Activated CD4-positive, alpha-beta T cell treated with anti-CD3 and anti-CD28 coated beads, Interleukin-2, amount 50 U/mL, for 1 hour (primary cell): ENCODE results near the gene LMF2.
"Not testable (repeated sequence)": the region's sequence is repeated elsewhere in the genome, so short reads cannot be mapped to it uniquely, and the experiment has no call there.

Experiments used
- DNase-seq: peaks from one replicate; pipeline ENCODE4 v3.0.0-alpha.2; 2020

Gene LMF2

GRCh38 chr22:50533856-50534711 lies 26.6 kb upstream of the LMF2 start:
- not testable (repeated sequence) for DNase-seq

DNA sequence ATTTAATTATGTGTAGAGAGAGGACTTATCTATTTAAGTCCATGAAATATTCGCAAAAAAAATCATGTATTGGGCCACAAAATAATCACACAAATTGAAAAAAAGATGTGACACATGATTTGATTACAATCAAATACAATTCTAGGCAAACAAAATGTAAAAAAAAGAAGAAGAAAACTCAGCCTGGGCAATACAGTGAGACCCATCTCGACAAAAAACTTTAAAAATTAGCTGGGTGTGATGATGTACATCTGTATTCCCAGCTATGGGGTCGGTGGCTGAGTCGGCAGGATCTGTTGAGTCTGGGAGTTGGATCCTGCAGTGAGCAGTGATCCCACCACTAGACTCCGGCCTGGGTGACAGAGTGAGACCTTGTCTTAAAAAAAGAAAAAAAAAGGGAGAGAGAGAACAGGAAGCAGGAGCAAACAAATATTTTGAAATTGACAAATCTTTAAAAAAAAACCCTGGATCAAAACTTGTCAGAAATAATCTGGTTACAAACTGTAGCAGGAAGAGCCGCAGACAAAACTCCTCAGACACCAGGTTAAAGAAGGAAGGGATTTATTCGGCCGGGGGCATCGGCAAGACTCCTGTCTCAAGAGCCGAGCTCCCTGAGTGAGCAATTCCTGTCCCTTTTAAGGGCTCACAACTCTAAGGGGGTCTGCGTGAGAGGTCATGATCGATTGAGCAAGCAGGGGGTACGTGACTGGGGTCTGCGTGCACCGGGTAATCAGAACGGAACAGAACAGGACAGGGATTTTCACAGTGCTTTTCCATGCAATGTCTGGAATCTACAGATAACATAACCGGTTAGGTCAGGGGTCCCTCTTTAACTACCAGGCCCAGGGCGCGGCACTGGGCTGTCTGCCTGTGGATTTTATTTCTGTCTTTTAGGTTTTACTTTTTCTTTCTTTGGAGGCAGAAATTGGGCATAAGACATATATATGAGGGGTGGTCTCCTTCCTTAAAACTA lies 25.6 kb upstream of the LMF2 start:
- DNase-seq: no peak

DNA sequence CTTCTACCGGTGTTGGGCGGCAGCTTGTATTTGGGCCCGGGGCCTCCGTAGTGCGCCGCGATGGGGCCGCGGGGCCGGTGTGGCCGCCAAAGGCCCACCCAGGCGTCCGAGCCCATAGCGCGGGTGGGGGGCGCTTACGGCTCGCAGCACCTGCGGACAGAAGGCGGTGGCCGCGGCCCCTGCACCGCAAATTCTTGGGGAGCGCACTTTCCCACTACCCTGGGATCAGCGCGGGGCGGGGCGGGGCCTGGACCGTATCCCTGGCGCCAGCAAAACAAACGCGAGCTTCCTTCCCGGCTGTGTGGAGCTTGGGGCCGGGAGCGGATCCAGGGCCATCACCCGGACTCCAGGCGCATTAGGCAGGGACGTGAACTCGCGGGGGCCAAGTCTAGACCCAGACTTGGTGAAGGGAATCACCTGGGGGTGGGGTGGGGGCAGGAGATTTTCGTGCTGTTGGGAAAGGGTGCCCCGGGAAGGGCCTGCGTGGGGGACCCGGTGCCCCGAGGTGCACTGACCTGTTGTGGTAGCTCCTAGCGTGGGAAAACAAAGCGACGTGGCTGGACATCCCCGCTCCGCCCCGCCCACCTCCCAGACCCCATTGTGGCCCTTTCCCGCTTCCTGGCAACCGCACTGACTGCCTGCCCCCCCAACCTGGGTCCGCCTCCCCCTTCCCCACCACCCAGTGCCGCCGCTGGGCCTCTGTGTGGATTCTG lies 24.6 kb upstream of the LMF2 start:
- DNase-seq: no peak

DNA sequence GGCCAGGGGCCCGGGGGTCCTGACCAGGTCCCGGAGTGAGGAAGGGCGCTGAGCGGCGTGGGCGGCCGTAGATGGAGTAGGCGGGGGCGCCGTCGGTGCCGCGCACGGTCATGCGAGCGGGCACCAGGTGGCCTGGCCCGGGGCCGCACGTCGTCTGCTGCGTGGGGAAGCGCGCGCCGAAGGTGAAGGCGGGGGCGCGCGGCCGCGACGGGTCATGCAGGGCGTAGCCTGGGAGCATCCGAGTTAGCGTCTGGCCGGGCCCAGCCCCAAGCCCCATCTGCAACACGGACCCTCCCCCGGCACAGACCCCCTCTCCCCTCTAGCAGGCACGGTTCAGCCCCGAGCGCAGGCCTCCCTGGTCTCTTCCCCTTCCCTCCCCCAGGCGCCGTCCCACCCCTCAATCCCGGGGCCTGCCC lies 24.1 kb upstream of the LMF2 start:
- peak; percentile 61 for DNase-seq

DNA sequence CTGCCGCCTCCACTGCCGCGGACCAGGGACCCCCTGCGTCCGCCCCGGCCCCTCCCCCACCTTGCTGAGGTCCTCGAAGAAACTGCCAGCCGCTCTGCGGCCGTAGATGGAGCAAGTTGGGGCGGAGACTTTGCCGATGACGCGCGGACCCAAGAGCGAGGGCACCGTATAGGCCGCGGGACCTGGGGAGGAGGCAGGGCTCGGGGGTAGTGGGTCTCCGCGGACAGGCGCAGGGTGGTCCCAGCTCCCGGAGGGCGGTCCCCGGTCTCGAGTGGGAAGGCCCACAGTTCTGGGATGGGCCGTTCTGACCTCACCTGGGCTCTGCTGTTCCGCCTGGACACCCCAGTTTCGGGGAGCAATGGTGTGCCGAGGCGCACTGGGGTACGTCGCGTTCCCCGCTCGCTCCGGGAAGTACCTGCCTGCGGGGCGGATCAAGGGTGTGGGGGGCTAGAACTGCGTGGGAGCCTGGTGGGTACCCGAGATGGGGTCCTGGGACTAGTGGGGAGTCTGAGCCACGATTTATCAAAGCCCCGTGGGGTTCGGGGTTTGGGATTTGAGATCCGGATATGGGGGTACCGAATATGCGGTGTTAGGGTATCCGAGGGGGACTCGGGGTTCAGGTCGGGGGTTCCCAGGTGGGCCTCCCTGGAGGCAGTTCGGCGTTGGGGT lies 23.5 kb upstream of the LMF2 start:
- DNase-seq: peak; percentile 74

DNA sequence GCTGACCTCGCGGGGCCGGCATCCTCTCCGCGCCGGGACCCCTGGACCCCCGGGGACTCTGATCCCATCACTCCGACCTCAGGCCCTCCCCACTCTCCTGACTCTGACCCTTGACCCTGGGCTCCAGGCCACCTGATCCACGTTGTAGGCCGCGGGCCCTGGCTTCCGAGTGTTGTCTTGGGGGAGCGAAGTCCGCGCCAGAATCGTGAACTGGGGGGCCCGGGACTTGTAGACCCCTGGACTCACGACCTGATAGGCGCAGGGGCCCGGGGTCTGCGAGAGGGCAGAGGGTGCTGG lies 23.0 kb upstream of the LMF2 start:
- no peak for DNase-seq

GRCh38 chr22:50529897-50530579 lies 22.5 kb upstream of the LMF2 start, which contains the start of gene TYMP:
TSS of gene TYMP (minus strand) at chr22:50530012. CDS start at chr22:50529709, 303 bp downstream.
- DNase-seq: peak; percentile 57

DNA sequence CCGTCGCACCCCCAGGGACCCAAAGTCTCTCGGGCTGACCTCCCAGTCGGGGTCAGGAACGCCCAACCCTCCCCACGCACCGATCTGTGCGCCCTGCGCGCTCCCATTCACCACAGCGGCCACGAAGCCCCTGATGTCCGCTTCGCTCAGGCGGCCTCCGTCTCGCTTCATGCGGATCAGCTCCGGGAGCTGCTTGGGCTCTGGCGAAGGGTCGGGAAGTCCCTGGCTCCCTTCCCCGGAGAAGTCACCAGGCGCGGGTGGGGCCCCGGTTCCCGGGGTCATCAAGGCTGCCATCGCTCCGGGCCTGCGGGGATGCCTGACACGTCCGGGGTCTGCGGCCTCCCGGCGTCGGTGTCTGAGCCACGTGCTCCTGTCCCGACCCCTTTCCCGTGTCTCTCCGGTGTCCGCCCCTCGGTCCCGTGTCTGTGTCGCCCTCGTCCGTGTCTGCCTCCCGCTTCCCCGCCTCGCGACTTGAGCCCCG lies 22.0 kb upstream of the LMF2 start:
- no peak for DNase-seq

- no peak for DNase-seq
Measured at GRCh38 chr22:50528682-50529415, 21.3 kb upstream of the LMF2 start.

- DNase-seq: no peak
Measured at GRCh38 chr22:50527921-50528681, 20.6 kb upstream of the LMF2 start.

DNA sequence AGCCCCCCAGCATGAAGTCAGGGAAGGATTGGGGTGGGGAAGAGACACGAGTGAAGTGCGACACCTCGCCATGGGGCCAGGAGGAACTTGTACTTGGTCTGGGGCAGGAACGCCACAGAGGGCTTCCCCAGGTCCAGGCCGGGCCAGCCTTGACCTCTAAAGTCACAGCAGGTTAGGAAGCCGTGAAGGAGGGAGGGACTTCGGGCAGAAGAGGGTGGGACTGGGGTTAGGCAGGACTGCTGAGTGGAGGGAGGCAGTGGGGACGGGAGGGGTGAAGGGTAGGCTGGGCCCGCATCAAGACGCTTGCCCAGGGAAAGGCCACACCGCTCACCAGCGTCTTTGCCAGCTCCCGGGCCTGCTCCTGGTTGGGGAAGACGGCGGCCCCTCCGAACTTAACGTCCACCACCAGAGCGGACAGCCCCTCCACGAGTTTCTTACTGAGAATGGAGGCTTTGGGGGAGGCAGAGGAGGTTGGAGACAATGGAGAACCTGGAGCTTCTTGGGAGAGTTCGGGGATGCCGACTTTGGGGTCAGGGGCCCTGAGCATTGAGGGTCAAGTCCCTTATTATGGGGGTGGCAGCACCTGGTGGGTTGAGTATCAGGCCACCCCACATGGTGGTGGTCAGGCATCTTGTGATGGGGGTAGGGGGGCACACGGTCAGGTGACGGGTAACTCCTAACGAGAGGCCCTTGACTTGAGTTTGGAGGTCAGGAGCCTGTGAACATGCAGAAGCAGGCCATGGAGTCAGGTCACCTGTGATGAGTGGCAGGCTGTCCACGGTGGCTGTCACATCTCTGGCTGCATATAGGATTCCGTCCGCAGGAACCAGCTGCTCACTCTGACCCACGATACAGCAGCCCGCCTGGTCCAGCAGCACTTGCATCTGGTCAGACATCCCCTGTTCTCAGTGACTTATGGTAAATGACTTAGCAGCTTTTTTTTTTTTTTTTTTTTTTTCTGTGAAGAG lies 19.6 kb upstream of the LMF2 start:
- no peak for DNase-seq

GRCh38 chr22:50526108-50526833 lies 18.8 kb upstream of the LMF2 start:
- DNase-seq: peak; percentile 75

GRCh38 chr22:50525858-50526107 lies 18.3 kb upstream of the LMF2 start:
- DNase-seq: no peak

DNA sequence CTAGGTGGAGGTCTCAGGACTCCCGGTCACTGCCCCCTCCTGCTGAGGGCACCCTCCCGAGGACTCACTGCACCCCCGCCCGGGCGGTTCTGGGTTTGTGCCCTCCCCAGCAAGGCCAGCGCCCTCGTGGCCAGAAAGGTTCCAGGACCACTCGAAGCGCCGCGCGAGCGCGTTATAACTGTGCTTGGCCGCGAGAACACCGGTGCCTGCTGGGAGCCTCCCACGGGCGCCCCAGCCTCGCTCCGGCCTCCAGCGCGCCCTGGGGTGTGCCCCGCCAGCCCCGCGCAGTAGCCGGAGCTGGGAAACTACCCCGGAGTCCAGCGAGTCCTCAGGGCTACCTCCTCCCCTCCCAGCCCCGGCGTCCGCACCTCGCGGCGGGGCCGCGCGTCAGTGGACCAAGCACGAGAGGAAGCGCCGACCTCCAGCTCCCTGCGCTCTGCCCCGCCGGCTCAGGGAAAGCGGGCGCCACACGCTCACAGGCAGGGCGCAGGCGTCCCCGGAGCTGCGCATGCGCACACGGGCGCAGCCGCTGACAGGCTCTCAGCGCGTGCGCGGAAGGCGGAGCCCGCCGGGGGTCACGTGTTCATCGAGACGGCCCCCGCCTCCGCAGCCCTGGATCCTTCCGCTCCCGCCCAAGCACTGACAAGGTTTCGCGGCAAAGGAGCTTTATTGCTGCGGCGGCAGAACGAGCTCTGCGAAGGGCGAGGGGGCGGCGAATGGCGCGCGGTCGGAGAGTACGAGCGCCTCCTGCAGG lies 17.8 kb upstream of the LMF2 start, which contains the start of gene SCO2:
Gene SCO2, minus strand, starts transcription at position 495 of the 754 bp plus-strand sequence. CDS start 1,187 bp downstream, outside the sequence.
- DNase-seq: peak; percentile 98

DNA sequence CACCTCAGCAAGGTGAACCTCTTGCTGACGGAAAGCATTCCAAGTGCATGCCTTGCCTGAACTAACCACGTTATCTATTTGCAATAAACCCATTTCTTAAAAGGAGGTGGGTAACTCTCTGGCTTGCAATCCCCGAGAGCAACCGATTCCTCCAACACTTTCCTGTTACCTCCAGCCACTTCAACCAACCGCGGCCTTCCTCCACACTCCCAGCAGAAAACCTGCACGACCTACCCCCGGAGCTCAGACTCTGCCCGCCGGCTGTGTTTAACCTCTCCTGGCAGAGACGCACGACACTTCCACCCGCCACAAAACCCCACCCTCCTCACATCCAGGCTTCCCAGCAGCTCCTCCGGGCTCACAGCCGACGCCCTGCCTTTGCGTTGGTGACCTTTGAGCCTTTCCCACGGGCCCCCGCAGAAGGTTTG lies 17.2 kb upstream of the LMF2 start:
- DNase-seq: no peak

DNA sequence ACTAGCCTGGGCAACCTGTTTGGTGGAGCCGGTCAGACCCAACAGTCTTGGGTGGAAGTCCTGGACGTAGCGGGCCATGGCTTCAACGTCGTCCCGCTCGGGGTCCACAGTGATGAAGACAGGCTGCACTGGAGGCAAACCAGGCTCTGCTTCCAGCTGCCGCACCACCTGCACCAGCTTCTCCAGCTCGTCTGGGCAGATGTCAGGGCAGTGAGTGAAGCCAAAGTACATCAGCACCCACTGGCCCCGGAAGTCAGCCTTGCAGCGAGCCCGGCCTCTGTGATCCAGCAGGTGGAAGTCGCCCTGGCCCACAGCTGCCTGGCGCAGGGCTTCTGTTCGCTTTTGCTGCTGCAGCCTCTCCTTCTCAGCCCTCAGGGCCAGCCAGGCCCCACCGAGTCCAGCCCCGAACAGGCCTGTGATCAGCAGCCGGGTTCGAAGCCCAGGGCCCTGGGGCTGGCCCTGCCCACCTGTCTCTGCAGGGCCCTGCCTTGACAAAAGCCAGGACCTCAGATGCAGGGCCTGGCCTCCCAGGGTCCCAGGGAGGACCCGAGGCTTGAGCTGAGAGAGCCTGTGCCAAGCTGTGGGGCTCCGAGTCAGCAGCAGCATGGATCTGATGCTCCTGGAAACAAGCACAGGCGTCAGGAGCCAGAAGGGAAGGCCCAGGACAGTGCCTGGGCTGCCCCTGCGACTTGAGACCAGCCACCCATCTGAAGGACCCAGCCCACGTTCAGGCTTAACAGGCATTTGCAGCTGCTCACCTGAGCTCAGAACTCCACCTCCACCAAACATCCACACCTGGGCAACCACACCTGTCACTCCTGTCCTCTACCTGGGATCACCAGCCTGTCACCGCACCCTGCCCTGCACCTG lies 16.5 kb upstream of the LMF2 start:
- no peak for DNase-seq

- DNase-seq: no peak
Measured at GRCh38 chr22:50523458-50523805, 15.9 kb upstream of the LMF2 start.
